OCI-LY3 (cell line): ENCODE results near the gene CRY1.
A peak's percentile ranks its signal among the peaks of the same experiment; 100 is the strongest.

Source experiments
- H2AFZ ChIP-seq: fragments of 200-600, 300-600 bp; shearing (Covaris generic); 2 replicates; pipeline ENCODE4 v1.6.0; 2014; ENCODE audit warnings: antibody characterized with exemption, low read depth, low read length
- H3K27ac ChIP-seq: fragments of 200-600, 300-600 bp; sonication (generic); 2 replicates; pipeline ENCODE4 v1.5.1; 2014; ENCODE audit warnings: mild to moderate bottlenecking, low read length, moderate library complexity, mixed read lengths
- H3K27me3 ChIP-seq: fragments of 200-600, 300-600 bp; sonication (generic); 2 replicates; pipeline ENCODE4 v1.6.1; 2014; ENCODE audit warnings: low read depth, low read length, mixed read lengths
- H3K36me3 ChIP-seq: fragments of 200-600, 300-600 bp; sonication (generic); replicated peaks from 2 replicates; pipeline ENCODE3; 2014; ENCODE audit warnings: low read depth, low read length, mixed read lengths
- H3K4me1 ChIP-seq: fragments of 300-600, 200-600 bp; sonication (generic); 2 replicates; pipeline ENCODE4 v1.6.1; 2014; ENCODE audit warnings: low read length, mixed read lengths
- H3K4me2 ChIP-seq: fragments of 200-600, 300-600 bp; sonication (generic); 2 replicates; pipeline ENCODE4 v1.6.1; 2014; ENCODE audit warnings: low read length, mixed read lengths
- H3K4me3 ChIP-seq: fragments of 300-600, 200-600 bp; sonication (generic); 2 replicates; pipeline ENCODE4 v1.5.1; 2014; ENCODE audit warnings: antibody characterized with exemption, mild to moderate bottlenecking, low read length, moderate library complexity
- H3K79me2 ChIP-seq: fragments of 300-600, 200-600 bp; shearing (Covaris generic); 2 replicates; pipeline ENCODE4 v1.6.1; 2014; ENCODE audit warnings: mild to moderate bottlenecking, low read length, mixed read lengths
- H3K9ac ChIP-seq: fragments of 300-600, 200-600 bp; shearing (Covaris generic); 2 replicates; pipeline ENCODE4 v1.6.0; 2014; ENCODE audit warnings: mild to moderate bottlenecking, low read length, moderate library complexity
- H3K9me3 ChIP-seq: fragments of 200-600, 300-600 bp; shearing (Covaris generic); 2 replicates; pipeline ENCODE4 v1.6.1; 2014; ENCODE audit warnings: low read length, mixed read lengths; ENCODE audit not compliant: insufficient read depth
- H4K20me1 ChIP-seq: fragments of 200-600, 300-600 bp; sonication (generic); 2 replicates; pipeline ENCODE4 v1.6.1; 2016; ENCODE audit warnings: low read length, mixed read lengths; ENCODE audit not compliant: insufficient read depth
- EZH2phosphoT487 ChIP-seq: fragments of 200-600 bp; shearing (Covaris generic); IDR thresholded peaks from 2 replicates; pipeline ENCODE4 v1.6.1; 2018; ENCODE audit warnings: antibody characterized with exemption, mixed run types, low read depth
- TF ChIP-seq, protein P1 (sequence below): fragments of 200-600, 300-600 bp; sonication (generic); IDR thresholded peaks from 2 replicates; pipeline ENCODE4 v1.5.1; 2014; ENCODE audit warnings: antibody characterized with exemption, low read length, low read depth

CRY1 gene

DNA sequence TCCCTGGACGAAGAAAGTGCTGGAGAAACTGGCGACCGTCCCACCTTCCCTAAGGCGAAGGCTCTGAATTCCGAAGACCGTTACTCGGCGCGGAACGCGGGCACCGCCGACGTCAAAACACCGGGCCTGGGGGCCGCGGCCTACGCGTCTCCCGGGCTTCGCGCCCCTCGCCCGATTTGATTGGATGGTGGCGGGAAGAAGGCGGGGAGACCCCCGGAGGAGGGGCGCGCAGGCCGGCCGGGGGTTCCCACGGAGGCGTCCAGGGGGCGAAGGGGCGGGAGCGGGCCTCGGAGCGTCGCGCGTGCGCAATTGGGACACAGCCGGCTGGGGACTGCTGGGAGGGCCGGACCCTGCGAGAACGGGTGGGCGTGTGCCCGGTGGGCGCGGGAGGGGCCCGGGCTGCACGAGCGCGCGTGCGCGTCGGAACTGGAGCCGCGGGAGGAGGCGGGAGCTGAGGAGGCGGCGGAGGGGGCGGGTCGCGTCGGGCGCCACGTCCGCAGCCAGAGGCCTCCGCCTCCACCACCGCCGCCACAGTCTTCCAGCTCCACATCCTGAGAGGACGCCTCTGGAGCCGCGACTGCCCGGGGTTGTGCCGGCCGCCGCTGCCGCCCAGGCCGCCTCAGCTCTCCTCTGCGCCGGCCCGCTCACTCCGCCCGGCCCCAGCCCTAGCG is 137.8 kb downstream of the CRY1 start, which contains the start of gene TMEM263:
Gene TMEM263, plus strand, starts transcription at position 531 of the 671 bp plus-strand sequence. CDS start 11,210 bp downstream, outside the sequence.
- peaks cover 4% of the 10 kb centered on the region for H3K4me1 ChIP-seq
- peaks cover 12% of the 10 kb centered on the region for H4K20me1 ChIP-seq
- H3K9me3 ChIP-seq, result no peaks in the 10 kb centered on the region
- no peak for TF ChIP-seq EZH2phosphoT487
- TF ChIP-seq, protein P1, sequence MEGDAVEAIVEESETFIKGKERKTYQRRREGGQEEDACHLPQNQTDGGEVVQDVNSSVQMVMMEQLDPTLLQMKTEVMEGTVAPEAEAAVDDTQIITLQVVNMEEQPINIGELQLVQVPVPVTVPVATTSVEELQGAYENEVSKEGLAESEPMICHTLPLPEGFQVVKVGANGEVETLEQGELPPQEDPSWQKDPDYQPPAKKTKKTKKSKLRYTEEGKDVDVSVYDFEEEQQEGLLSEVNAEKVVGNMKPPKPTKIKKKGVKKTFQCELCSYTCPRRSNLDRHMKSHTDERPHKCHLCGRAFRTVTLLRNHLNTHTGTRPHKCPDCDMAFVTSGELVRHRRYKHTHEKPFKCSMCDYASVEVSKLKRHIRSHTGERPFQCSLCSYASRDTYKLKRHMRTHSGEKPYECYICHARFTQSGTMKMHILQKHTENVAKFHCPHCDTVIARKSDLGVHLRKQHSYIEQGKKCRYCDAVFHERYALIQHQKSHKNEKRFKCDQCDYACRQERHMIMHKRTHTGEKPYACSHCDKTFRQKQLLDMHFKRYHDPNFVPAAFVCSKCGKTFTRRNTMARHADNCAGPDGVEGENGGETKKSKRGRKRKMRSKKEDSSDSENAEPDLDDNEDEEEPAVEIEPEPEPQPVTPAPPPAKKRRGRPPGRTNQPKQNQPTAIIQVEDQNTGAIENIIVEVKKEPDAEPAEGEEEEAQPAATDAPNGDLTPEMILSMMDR, result no peak
- H3K4me3 ChIP-seq, result peak within 1 kb of the TSS; percentile 97
- H3K79me2 ChIP-seq, result peaks cover 23% of the 10 kb centered on the region
- H3K9ac ChIP-seq, result peak within 1 kb of the TSS; percentile 84
- H3K4me2 ChIP-seq, result peak within 1 kb of the TSS; percentile 92
- H3K36me3 ChIP-seq, result no peaks in the 10 kb centered on the region
- no peaks in the 10 kb centered on the region for H3K27me3 ChIP-seq
- peak within 1 kb of the TSS; percentile 36 for H3K27ac ChIP-seq
- H2AFZ ChIP-seq, result peak within 1 kb of the TSS; percentile 91

- no peaks in the 10 kb centered on the region for H3K36me3 ChIP-seq
- no peaks in the 10 kb centered on the region for H3K27me3 ChIP-seq
- peak overlapping the region; percentile 84; the same call in 1 of the 2 replicates for H3K9ac ChIP-seq
- TF ChIP-seq, protein P1, result no peak
- no peak for TF ChIP-seq EZH2phosphoT487
- H3K79me2 ChIP-seq, result peaks cover 23% of the 10 kb centered on the region
- peak overlapping the region; percentile 83 for H2AFZ ChIP-seq
- H4K20me1 ChIP-seq, result peaks cover 12% of the 10 kb centered on the region
- H3K9me3 ChIP-seq, result 0 out of 2 replicates have a peak, but pooled peaks cover 2% of the 10 kb centered on the region
- peak overlapping the region; percentile 97 for H3K4me3 ChIP-seq
- no peak overlapping the region for H3K27ac ChIP-seq
- peaks cover 4% of the 10 kb centered on the region for H3K4me1 ChIP-seq
- H3K4me2 ChIP-seq, result peak overlapping the region; percentile 92
Observed at GRCh38 chr12:106954462-106955376, 138.6 kb downstream of the CRY1 start.

- peaks cover 22% of the 10 kb centered on the region for H3K79me2 ChIP-seq
- no peak overlapping the region for H3K4me2 ChIP-seq
- H3K36me3 ChIP-seq, result no peaks in the 10 kb centered on the region
- no peak overlapping the region for H2AFZ ChIP-seq
- H3K4me1 ChIP-seq, result peaks cover 4% of the 10 kb centered on the region
- H4K20me1 ChIP-seq, result peaks cover 9% of the 10 kb centered on the region
- H3K4me3 ChIP-seq, result no peak overlapping the region
- H3K27ac ChIP-seq, result no peak overlapping the region
- H3K27me3 ChIP-seq, result no peaks in the 10 kb centered on the region
- H3K9ac ChIP-seq, result no peak overlapping the region
- peaks cover 12% of the 10 kb centered on the region; the same call in 1 of the 2 replicates for H3K9me3 ChIP-seq
- TF ChIP-seq, protein P1, result no peak
- TF ChIP-seq EZH2phosphoT487, result no peak
Observed at GRCh38 chr12:106953352-106954250, 139.7 kb downstream of the CRY1 start.
